ENCODE measurements around the gene NFKB1. TPM values are rescaled to one million over a fixed set of nuclear protein-coding genes. Genes with fewer than 3 reads are reported as not detected.
A peak's percentile ranks its signal among the peaks of the same experiment; 100 is the strongest.

Gene NFKB1
- total RNA-seq, 2 donors from 2014 or later: 17.8 to 19.3 TPM

- Histone ChIP-seq H3K4me3 (no peak overlapping the region), H3K27me3 (no peaks in the 10 kb centered on the region), H3K9me3 (no peaks in the 10 kb centered on the region), H3K36me3 (no peaks in the 10 kb centered on the region), H3K27ac (peak overlapping the region in 1 of 2 donors; percentile 33), H3K4me1 (peaks cover 0 to 30% of the 10 kb centered on the region in 2 donors)
- no peak for TF ChIP-seq CTCF (IDR thresholded peaks at IDR 0.05)
- DNase-seq (ENCODE audit: low spot score): no peak
These were observed 59.6 kb downstream of the NFKB1 start for GRCh38 chr4:102560571-102561341.

DNA sequence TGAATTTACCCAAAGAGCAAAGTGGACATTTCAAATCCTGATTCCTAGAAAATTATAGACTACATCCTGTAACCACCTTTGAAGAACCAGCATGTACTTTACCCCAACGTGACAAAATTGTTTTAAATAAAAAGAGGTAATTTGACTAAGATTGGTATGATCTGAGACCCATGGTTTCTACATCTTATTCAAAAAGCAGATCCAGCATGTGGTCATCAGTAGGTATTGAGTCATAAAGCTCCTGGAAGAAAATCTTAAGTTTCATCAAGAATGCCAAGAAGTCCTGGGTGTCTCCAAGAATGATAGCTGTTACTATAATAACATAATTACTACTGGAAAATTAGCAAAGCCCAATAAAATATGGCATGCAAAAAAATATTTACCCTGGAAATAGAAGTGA, 61.8 kb downstream of the NFKB1 start:
- H3K9me3 ChIP-seq: no peaks in the 10 kb centered on the region
- H3K27me3 ChIP-seq: no peaks in the 10 kb centered on the region
- TF ChIP-seq CTCF (IDR thresholded peaks at IDR 0.05): no peak
- H3K4me1 ChIP-seq: peaks cover 0 to 17% of the 10 kb centered on the region in 2 donors
- no peak overlapping the region for H3K4me3 ChIP-seq
- no peaks in the 10 kb centered on the region for H3K36me3 ChIP-seq
- H3K27ac ChIP-seq: no peak overlapping the region
- DNase-seq (ENCODE audit: low spot score): no peak

- H3K4me3 ChIP-seq: no peak overlapping the region
These were observed 63.4 kb downstream of the NFKB1 start for GRCh38 chr4:102564399-102565059.

DNA sequence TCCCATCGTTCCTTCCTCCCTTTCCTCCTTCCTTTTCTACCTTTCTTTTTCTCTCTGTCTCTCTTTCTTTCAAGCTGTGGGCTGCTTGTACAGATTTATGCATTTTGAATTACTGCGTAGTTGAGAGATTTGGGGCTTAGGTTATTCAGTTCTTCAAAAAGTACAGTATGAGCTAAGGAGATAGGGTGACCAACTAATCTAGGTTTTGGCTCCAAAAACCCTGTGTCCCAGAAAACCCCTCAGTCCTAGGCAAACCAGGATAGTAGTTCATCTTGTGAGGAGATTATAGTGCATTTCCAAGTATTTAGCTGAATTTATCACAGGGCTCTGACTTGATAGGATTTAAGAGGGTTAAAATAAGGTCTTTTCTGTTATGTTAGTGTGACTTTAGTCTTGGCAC, 64.5 kb downstream of the NFKB1 start:
- TF ChIP-seq CTCF (IDR thresholded peaks at IDR 0.05): no peak
- Histone ChIP-seq H3K4me1 (peaks cover 0 to 11% of the 10 kb centered on the region in 2 donors), H3K36me3 (no peaks in the 10 kb centered on the region), H3K9me3 (no peaks in the 10 kb centered on the region), H3K27me3 (no peaks in the 10 kb centered on the region), H3K4me3 (no peak overlapping the region), H3K27ac (no peak overlapping the region)
- DNase-seq (ENCODE audit: low spot score): no peak

More at GRCh38 chr4:102564399-102565059, 63.4 kb downstream of the NFKB1 start:
- no peaks in the 10 kb centered on the region for H3K36me3 ChIP-seq
- H3K27me3 ChIP-seq: no peaks in the 10 kb centered on the region
- no peaks in the 10 kb centered on the region for H3K9me3 ChIP-seq
- H3K4me1 ChIP-seq: peaks cover 0 to 17% of the 10 kb centered on the region in 2 donors
- DNase-seq (ENCODE audit: low spot score): no peak
- TF ChIP-seq CTCF (IDR thresholded peaks at IDR 0.05): no peak
- H3K27ac ChIP-seq: no peak overlapping the region

- DNase-seq (ENCODE audit: low spot score): no peak
- Histone ChIP-seq H3K36me3 (no peaks in the 10 kb centered on the region), H3K4me1 (peaks cover 0 to 5% of the 10 kb centered on the region in 2 donors), H3K27me3 (no peaks in the 10 kb centered on the region), H3K4me3 (no peak overlapping the region), H3K27ac (no peak overlapping the region), H3K9me3 (no peaks in the 10 kb centered on the region)
- TF ChIP-seq CTCF (IDR thresholded peaks at IDR 0.05): no peak
These were observed 65.3 kb downstream of the NFKB1 start for GRCh38 chr4:102566426-102566825.
